Upper lobe of right lung (tissue), 1 donor: Measurements from ENCODE around the gene ZNF578. TPM values are rescaled to one million over a fixed set of nuclear protein-coding genes. Genes with fewer than 3 reads are reported as not detected.
"Not testable (repeated sequence)": the region's sequence is repeated elsewhere in the genome, so short reads cannot be mapped to it uniquely, and the experiment has no call there.

Experiments
- ATAC-seq: fragments of 200-7000 bp; cut with Tn5 transposase; one replicate; pipeline ENCODE4 v1.9.1; 2020; ENCODE audit warnings: mild to moderate bottlenecking, moderate library complexity
- DNase-seq: peaks from one replicate; pipeline ENCODE4 v3.0.0-alpha.2; 2020
- H3K27ac ChIP-seq: fragments of 200-600 bp; one replicate; pipeline ENCODE4 v1.8.0; 2022
- H3K27me3 ChIP-seq: fragments of 200-600 bp; one replicate; pipeline ENCODE4 v1.8.0; 2022; ENCODE audit warnings: mild to moderate bottlenecking
- H3K36me3 ChIP-seq: fragments of 200-600 bp; one replicate; pipeline ENCODE4 v1.8.0; 2022
- H3K4me1 ChIP-seq: fragments of 200-600 bp; one replicate; pipeline ENCODE4 v1.8.0; 2022
- H3K4me3 ChIP-seq: fragments of 200-600 bp; one replicate; pipeline ENCODE4 v1.8.0; 2022; ENCODE audit warnings: mild to moderate bottlenecking
- H3K9me3 ChIP-seq: fragments of 200-600 bp; one replicate; pipeline ENCODE4 v1.8.0; 2022
- intact Hi-C: fragments of 100-400 bp; cut with DNase I; formaldehyde crosslinking; loops from one replicate; pipeline ENCODE4 v1.11.0; 2022
- total RNA-seq: library from RNA; stranded (reverse); fragmentation: NEBNext Ultra II Directional; extraction: Animal tissue kit (Norgen Biotek cat#: 25700); gene quantifications from one replicate; pipeline ENCODE4 v1.2.1, GENCODE V29; 2021
- TF ChIP-seq, protein P1 (sequence below): fragments of 200-600 bp; IDR thresholded peaks from one replicate; pipeline ENCODE4 v1.8.0; 2022; ENCODE audit warnings: antibody characterized with exemption
- donor health status: DM: no; HTN: yes; CAD: no; lungs with severe emphysema.

Gene ZNF578
- total RNA-seq, 1 donor from 2014 or later = 1.5 TPM

DNA sequence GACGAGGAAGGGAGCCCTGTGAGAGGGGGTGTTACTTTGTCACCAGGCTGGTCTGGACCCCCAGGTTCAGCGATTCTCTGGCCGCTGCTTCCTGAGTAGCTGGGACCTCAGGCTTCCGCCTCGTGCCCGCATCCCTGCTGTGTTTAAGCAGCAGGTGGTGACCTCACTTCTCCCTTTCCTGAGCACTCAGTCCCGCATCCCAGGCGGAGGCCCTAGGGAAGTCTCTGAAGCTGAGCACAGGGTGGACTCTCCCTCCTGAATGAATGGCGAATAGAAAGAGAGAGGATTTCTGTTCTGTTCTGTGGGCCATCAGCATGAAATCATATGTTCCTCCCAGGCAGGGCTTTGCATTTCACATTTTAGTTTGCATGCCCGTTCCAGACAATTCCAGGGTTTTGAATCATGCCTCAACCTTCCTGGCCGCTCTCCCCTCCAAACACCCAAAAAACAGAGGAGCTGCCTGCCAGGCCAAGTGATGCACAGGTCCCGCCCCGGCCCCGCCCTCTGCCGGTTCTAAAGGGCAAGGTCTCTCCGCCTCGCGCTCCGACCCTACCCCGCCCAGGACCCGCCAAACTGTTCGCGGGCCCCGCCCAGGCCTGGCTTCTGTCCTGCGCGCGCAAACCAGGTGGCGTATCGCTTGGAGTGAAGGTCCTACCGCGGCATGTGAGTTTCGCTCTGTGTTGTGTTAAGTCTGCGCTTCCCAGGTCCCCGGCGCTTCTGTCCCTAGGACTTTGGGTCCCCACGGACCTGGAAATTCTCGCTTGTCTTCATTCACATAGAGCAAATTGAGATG, 39.0 kb downstream of the ZNF578 start:
- H3K27me3 ChIP-seq = no peaks in the 10 kb centered on the region
- H3K4me1 ChIP-seq = no peaks in the 10 kb centered on the region
- no peaks in the 10 kb centered on the region for H3K36me3 ChIP-seq
- peak; percentile 68 for ATAC-seq
- DNase-seq = no peak
- H3K4me3 ChIP-seq = peak overlapping the region; percentile 6
- H3K9me3 ChIP-seq = peaks cover 13% of the 10 kb centered on the region
- intact Hi-C loops = no loop called here
- no peak overlapping the region for H3K27ac ChIP-seq
- TF ChIP-seq, protein P1, sequence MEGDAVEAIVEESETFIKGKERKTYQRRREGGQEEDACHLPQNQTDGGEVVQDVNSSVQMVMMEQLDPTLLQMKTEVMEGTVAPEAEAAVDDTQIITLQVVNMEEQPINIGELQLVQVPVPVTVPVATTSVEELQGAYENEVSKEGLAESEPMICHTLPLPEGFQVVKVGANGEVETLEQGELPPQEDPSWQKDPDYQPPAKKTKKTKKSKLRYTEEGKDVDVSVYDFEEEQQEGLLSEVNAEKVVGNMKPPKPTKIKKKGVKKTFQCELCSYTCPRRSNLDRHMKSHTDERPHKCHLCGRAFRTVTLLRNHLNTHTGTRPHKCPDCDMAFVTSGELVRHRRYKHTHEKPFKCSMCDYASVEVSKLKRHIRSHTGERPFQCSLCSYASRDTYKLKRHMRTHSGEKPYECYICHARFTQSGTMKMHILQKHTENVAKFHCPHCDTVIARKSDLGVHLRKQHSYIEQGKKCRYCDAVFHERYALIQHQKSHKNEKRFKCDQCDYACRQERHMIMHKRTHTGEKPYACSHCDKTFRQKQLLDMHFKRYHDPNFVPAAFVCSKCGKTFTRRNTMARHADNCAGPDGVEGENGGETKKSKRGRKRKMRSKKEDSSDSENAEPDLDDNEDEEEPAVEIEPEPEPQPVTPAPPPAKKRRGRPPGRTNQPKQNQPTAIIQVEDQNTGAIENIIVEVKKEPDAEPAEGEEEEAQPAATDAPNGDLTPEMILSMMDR = no peak

DNA sequence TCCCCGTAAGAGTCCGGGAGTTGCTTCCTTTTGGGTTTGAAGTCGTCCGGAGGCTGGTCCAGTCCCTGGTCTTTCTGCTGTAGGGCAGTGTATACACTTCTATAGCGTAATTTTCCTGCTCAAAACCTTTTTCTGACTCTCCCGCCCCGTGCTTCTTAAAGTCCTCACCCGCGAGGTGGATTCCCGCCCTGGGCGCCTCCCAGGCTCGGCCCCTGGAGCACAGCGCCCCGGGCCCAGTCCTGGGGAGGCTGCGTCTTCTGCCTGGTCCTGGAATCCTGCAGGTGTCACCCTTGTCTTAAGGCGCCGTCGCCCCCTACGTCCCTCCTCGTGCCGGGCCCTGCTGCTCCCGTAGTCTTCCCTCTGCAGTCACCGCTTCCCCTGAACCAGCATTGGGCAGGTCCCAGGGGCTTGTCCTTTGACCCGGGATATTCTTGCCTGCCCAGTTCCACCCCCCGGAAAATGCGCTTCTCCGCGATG, 39.7 kb downstream of the ZNF578 start:
- H3K27me3 ChIP-seq = no peaks in the 10 kb centered on the region
- DNase-seq (no peak), ATAC-seq (peak; percentile 79)
- no peaks in the 10 kb centered on the region for H3K36me3 ChIP-seq
- H3K27ac ChIP-seq = no peak overlapping the region
- H3K9me3 ChIP-seq = peaks cover 11% of the 10 kb centered on the region
- no peaks in the 10 kb centered on the region for H3K4me1 ChIP-seq
- TF ChIP-seq, protein P1 = peak; percentile 13
- H3K4me3 ChIP-seq = peak overlapping the region; percentile 6
- intact Hi-C loops = no loop called here

DNA sequence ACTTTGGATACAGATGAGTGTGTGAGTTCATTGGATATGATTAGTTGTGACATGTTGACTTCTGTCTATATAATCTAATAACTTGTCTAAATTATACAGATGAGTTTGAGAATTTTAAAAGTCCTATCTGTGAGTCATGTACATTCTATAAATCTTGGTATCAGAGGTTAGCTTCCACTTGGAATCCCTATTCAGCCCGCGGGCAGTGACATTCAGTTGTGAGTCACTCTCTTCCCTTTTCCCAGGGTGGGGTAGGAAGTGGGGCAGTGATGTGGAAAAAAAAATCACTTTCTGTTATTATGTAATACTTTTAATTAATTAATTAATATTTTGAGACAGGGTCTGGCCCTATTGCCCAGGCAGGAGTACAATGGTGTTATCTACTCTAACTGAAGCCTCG, 41.2 kb downstream of the ZNF578 start:
- H3K27ac ChIP-seq = no peak overlapping the region
- intact Hi-C loops = no loop called here
- TF ChIP-seq, protein P1 = no peak
- ATAC-seq (no peak), DNase-seq (no peak)
- no peak overlapping the region for H3K4me3 ChIP-seq
- H3K36me3 ChIP-seq = no peaks in the 10 kb centered on the region
- H3K9me3 ChIP-seq = peaks cover 4% of the 10 kb centered on the region
- H3K4me1 ChIP-seq = no peaks in the 10 kb centered on the region
- H3K27me3 ChIP-seq = no peaks in the 10 kb centered on the region

DNA sequence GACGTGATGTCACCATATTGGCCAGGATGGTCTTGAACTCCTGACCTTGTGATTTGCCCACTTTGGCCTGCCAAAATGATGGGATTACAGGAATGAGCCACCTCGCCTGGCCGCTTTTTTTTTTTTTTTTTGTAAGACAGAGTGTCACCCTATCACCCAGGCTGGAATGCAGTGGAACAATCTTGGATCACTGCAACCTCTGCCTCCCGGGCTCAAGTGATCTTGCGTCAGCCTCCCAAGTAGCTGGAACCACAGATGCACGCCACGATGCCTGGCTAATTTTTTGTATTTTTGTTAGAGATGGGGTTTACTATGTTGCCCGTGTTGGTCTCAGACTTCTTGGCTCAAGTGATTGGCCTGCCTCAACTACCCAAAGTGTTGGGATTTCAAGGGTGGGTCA, 45.2 kb downstream of the ZNF578 start:
- Histone ChIP-seq H3K9me3 (peaks cover 3% of the 10 kb centered on the region), H3K27ac (no peak overlapping the region), H3K36me3 (no peaks in the 10 kb centered on the region), H3K4me1 (no peaks in the 10 kb centered on the region), H3K4me3 (no peak overlapping the region), H3K27me3 (no peaks in the 10 kb centered on the region)
- DNase-seq (no peak), ATAC-seq (no peak)
- intact Hi-C loops = no loop called here
- TF ChIP-seq, protein P1 = no peak

DNA sequence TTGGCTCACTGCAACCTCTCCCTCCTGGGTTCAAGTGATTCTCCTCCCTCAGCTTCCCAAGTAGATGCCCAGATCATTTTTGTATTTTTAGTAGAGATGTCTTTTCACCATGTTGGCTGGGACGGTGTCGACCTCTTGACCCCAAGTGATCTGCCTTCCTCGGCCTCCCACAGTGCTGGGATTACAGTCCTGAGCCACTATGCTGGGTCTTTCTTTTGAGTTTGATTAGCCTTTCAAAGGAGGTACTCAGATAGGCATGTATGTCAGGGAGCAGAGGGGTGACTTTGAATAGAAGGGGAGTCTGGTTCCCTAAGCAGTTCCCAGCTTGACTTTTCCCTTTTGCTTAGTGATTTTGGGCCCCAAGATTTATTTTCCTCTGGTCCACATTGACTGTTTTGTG, 47.1 kb downstream of the ZNF578 start:
- not testable (repeated sequence) for H3K9me3 ChIP-seq, H3K36me3 ChIP-seq

DNA sequence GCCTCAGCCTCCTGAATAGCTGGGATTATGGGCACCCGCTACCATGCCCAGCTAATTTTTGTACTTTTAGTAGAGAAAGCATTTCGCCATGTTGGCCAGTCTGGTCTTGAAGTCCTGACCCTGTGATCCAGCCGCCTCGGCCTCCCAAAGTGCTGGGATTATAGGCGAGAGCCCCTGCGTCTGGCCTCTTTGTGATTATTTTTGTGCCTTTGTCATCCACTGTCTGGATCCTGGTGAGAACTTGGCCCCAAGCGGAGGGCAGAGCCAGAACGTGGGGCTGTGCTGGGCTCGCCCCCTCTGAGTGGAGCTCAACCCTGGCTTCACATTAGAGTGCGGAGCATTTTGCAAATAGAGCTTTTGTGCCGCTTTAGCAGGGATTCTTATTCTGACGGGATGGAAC, 47.6 kb downstream of the ZNF578 start:
- H3K36me3 ChIP-seq, H3K27ac ChIP-seq, H3K4me3 ChIP-seq, intact Hi-C loops, DNase-seq, H3K4me1 ChIP-seq, ATAC-seq, H3K9me3 ChIP-seq, H3K27me3 ChIP-seq: not testable (repeated sequence)

More for the DNA sequence above, 47.1 kb downstream of the ZNF578 start:
- ATAC-seq, H3K4me3 ChIP-seq, H3K27ac ChIP-seq, intact Hi-C loops, H3K4me1 ChIP-seq, H3K27me3 ChIP-seq, DNase-seq: not testable (repeated sequence)
